ENCODE data around the gene MACROD2.

Gene MACROD2

DNA sequence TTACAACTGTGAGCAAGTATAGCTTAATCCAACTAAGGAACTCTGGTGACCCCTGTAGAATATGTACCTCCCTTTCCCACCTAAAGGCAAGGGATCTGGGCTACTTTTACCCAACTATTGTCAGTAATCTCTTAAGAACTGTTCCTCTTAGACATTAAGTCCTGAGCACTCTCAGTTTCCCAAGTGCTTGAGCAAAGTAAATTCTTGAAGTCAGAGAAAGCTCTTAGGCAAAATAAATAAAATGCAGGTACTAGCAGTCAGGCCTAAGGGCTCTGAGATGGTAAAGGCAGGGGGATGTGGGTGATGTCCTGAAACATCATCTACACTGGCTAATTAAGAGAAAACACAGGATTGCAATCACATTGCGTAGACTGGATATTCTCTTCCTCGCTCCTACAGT lies 788.5 kb downstream of the MACROD2 start:
- no peak for DNase-seq (ENCODE audit: low spot score)
- TF ChIP-seq, protein P1, sequence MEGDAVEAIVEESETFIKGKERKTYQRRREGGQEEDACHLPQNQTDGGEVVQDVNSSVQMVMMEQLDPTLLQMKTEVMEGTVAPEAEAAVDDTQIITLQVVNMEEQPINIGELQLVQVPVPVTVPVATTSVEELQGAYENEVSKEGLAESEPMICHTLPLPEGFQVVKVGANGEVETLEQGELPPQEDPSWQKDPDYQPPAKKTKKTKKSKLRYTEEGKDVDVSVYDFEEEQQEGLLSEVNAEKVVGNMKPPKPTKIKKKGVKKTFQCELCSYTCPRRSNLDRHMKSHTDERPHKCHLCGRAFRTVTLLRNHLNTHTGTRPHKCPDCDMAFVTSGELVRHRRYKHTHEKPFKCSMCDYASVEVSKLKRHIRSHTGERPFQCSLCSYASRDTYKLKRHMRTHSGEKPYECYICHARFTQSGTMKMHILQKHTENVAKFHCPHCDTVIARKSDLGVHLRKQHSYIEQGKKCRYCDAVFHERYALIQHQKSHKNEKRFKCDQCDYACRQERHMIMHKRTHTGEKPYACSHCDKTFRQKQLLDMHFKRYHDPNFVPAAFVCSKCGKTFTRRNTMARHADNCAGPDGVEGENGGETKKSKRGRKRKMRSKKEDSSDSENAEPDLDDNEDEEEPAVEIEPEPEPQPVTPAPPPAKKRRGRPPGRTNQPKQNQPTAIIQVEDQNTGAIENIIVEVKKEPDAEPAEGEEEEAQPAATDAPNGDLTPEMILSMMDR (IDR thresholded peaks at IDR 0.05; ENCODE audit: borderline replicate concordance, control extremely low read depth, extremely low read depth, insufficient read depth, missing control alignments) = no peak
- in situ Hi-C loops (cut with MboI; ENCODE audit: low sequenced_read_pairs, unreplicated experiment) = no loop called here

DNA sequence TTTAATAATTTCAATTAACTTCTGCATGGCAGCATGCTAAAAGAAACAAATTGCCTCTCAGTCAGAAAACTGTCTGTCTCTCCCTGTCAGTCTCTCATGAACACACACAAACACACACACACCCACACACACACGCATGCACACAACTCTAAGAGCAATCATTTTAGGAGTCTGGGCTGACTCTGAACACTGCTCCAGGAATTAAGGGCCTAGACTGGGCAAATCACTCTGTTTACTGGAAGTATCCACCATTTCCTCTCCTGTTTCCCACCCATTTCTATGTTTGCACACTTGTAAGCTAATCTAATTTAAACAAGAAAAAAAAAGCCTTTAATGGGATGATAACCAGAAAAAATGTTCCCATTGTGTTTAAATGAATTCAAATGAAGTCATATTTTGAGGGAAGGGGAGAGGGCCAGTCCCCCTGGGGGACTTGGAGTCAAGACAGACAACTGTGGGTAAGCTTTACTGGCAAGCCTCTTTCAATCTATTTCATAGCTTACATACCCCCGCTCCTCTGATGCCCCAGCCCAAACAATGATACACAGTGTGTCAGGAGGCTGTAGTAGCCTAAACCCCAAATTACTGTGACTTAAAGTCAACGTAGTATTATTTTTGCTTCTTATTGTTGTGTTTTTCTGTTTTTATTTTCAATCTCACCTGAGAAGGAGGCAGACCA lies 789.9 kb downstream of the MACROD2 start:
- DNase-seq (ENCODE audit: low spot score) = no peak
- TF ChIP-seq, protein P1 (IDR thresholded peaks at IDR 0.05; ENCODE audit: borderline replicate concordance, control extremely low read depth, extremely low read depth, insufficient read depth, missing control alignments) = no peak
- in situ Hi-C loops (cut with MboI; ENCODE audit: low sequenced_read_pairs, unreplicated experiment) = no loop called here

DNA sequence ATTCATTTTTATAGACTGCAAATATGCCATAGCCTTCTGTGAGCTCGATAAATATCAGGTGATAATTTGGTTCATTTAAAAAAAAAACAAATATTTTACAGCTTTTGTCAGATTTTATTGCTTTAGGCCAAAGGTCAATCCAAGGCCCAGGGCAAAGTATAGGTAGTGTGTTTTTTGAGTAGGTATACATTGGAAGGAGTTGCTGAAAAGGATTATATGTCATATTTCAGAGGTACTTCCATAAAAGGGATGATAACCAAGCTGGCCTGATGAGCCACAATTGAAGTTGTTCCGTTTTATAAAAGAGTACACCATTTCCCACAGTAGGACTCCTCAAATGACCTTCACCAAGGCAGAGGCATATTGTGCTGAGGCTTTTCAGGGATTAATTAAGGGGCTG lies 794.9 kb downstream of the MACROD2 start:
- DNase-seq (ENCODE audit: low spot score) = no peak
- TF ChIP-seq, protein P1 (IDR thresholded peaks at IDR 0.05; ENCODE audit: borderline replicate concordance, control extremely low read depth, extremely low read depth, insufficient read depth, missing control alignments) = no peak
- in situ Hi-C loops (cut with MboI; ENCODE audit: low sequenced_read_pairs, unreplicated experiment) = no loop called here

DNA sequence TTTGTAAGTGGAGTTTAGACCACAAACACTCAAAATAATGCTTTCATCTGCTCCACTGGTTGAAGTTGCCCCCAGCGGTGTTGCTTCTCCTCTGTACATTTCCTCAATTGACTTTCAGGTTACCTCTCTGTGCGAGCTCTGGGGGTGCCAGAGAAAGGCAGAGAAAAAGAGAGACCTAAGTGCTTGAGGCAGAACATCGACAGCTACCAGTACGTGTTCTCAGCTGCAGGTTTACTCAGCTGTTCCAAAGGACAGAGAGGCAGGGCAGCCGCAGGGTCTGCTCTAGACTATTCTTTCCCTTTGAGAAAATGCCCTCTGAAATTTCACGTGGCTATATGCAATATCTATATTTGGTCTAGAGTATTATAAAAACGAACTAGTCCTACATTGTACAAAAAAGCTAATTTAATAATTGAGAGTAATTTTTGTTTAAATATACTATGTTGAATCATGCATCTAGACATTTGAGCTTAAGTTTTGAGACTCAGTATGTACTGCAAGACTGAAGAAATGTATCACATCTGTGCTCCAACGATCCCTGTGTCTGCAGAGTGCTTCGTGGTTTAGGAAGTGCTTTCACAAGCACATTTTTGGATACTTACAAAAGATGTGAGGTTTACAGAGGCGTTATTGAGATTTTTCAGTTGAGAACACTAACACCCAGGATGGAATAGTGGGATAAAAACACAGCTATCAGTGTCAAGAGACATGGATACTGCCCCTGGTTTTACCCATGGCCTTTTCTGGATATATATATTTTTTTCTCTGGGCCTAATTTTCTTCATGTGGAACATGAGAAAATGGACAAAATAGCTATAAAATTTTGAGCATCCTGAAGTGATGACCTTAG lies 795.7 kb downstream of the MACROD2 start:
- TF ChIP-seq, protein P1 (IDR thresholded peaks at IDR 0.05; ENCODE audit: borderline replicate concordance, control extremely low read depth, extremely low read depth, insufficient read depth, missing control alignments) = no peak
- in situ Hi-C loops (cut with MboI; ENCODE audit: low sequenced_read_pairs, unreplicated experiment) = no loop called here
- no peak for DNase-seq (ENCODE audit: low spot score)

DNA sequence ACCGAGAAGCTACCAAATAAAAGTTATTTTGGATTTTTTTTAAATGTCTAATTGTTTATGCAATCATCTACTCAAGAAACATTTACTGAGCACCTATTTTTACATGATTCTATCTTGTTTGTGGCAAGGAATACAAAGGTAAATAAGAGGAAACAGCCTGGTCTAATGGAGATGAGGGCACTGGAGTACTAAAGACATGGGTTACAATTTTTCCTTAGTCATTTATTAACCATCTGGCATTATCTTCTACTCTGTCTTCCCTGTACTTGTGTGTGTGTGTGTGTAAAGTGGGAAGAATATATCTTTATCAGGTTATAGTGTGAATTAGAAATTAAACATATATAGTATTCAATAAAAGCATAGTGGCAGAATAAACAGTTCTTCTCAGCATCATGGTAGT lies 797.6 kb downstream of the MACROD2 start:
- in situ Hi-C loops (cut with MboI; ENCODE audit: low sequenced_read_pairs, unreplicated experiment) = no loop called here
- TF ChIP-seq, protein P1 (IDR thresholded peaks at IDR 0.05; ENCODE audit: borderline replicate concordance, control extremely low read depth, extremely low read depth, insufficient read depth, missing control alignments) = no peak
- DNase-seq (ENCODE audit: low spot score) = no peak

DNA sequence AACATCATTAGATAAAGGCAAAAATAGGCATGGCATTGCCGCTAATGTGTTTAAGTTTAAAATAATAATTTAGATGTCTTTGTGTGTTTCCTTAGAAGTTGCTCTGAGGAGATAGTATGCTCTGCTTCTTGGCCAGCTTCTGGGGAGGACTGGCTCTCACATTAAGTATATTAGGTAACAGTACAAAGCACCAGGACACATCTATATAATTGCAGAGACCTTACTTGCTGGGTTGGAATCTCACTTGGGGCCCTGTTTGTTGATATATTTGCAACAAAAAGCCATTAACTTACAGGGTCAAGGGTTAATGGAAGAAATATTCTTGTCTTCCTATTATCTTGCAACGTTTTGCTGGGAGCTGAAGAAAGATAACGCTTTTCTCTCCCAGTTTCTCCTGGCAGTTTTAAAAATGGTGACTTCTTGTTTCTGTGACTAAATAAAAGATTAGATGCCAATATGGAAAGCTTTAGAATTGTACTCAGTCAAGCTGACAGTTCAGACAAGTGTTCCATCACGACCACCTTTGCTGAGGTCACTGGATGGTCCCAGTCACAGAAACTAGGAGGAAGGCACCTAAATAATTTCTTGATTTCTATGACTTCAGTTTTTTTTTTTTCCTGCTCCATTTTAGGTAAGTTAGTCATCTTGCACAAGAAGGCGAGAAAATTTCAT lies 804.4 kb downstream of the MACROD2 start:
- TF ChIP-seq, protein P1 (IDR thresholded peaks at IDR 0.05; ENCODE audit: borderline replicate concordance, control extremely low read depth, extremely low read depth, insufficient read depth, missing control alignments) = no peak
- no peak for DNase-seq (ENCODE audit: low spot score)
- in situ Hi-C loops (cut with MboI; ENCODE audit: low sequenced_read_pairs, unreplicated experiment) = no loop called here

Measured in GM13976 (cell line).